Measurements from ENCODE around the gene TMEM203.

- TF ChIP-seq RCOR1 (conservative IDR thresholded peaks at IDR 0.05; ENCODE audit: low read depth, low read length), result no peak
- TF ChIP-seq CEBPB (IDR thresholded peaks at IDR 0.05; ENCODE audit: borderline replicate concordance in 1 of 2, low read depth in 2 of 2, low read length in 2 of 2), result no peak
- TF ChIP-seq SUZ12 (IDR thresholded peaks at IDR 0.05; ENCODE audit: unreplicated experiment), result no peak
- TF ChIP-seq MYC (IDR thresholded peaks at IDR 0.05; ENCODE audit: insufficient read depth, insufficient read length, insufficient replicate concordance, low read length, severe bottlenecking), result no peak
- no peak for TF ChIP-seq CTCF (IDR thresholded peaks at IDR 0.05 in 2 of 3, conservative IDR thresholded peaks at IDR 0.05 in 1 of 3; ENCODE audit: control insufficient read depth in 2 of 3, extremely low read depth in 1 of 3, insufficient read depth in 1 of 3, low read depth in 3 of 3, low read length in 3 of 3)
- TF ChIP-seq, protein P1, sequence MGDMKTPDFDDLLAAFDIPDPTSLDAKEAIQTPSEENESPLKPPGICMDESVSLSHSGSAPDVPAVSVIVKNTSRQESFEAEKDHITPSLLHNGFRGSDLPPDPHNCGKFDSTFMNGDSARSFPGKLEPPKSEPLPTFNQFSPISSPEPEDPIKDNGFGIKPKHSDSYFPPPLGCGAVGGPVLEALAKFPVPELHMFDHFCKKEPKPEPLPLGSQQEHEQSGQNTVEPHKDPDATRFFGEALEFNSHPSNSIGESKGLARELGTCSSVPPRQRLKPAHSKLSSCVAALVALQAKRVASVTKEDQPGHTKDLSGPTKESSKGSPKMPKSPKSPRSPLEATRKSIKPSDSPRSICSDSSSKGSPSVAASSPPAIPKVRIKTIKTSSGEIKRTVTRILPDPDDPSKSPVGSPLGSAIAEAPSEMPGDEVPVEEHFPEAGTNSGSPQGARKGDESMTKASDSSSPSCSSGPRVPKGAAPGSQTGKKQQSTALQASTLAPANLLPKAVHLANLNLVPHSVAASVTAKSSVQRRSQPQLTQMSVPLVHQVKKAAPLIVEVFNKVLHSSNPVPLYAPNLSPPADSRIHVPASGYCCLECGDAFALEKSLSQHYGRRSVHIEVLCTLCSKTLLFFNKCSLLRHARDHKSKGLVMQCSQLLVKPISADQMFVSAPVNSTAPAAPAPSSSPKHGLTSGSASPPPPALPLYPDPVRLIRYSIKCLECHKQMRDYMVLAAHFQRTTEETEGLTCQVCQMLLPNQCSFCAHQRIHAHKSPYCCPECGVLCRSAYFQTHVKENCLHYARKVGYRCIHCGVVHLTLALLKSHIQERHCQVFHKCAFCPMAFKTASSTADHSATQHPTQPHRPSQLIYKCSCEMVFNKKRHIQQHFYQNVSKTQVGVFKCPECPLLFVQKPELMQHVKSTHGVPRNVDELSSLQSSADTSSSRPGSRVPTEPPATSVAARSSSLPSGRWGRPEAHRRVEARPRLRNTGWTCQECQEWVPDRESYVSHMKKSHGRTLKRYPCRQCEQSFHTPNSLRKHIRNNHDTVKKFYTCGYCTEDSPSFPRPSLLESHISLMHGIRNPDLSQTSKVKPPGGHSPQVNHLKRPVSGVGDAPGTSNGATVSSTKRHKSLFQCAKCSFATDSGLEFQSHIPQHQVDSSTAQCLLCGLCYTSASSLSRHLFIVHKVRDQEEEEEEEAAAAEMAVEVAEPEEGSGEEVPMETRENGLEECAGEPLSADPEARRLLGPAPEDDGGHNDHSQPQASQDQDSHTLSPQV (IDR thresholded peaks at IDR 0.05), result no peak
- TF ChIP-seq TCF12 (IDR thresholded peaks at IDR 0.05; ENCODE audit: low read depth, low read length), result no peak
- no peak for TF ChIP-seq YY1 (IDR thresholded peaks at IDR 0.05; ENCODE audit: low read depth, low read length)
- no peak for TF ChIP-seq TAF1 (IDR thresholded peaks at IDR 0.05; ENCODE audit: borderline replicate concordance, low read depth, low read length)
- TF ChIP-seq YBX1 (IDR thresholded peaks at IDR 0.05), result no peak
- no peak for TF ChIP-seq ZBTB11 (CRISPR knock-in tag; IDR thresholded peaks at IDR 0.05)
- no peak for TF ChIP-seq EZH2 (IDR thresholded peaks at IDR 0.05; ENCODE audit: borderline replicate concordance, control insufficient read depth, low read depth, low read length)
Observed at GRCh38 chr9:137194909-137195308, 10.5 kb downstream of the TMEM203 start.

Measured in GM12878 (cell line).